HG03378 (cell line): ENCODE results near the gene LDLRAD3.
"Not testable (repeated sequence)": the region's sequence is repeated elsewhere in the genome, so short reads cannot be mapped to it uniquely, and the experiment has no call there.

Experiments
- ATAC-seq: cut with Tn5 transposase; IDR thresholded peaks from one replicate; pipeline ENCODE4 v1.9.1; 2021; ENCODE audit warnings: mild to moderate bottlenecking, moderate library complexity; ENCODE audit not compliant: unreplicated experiment

The LDLRAD3 gene

DNA sequence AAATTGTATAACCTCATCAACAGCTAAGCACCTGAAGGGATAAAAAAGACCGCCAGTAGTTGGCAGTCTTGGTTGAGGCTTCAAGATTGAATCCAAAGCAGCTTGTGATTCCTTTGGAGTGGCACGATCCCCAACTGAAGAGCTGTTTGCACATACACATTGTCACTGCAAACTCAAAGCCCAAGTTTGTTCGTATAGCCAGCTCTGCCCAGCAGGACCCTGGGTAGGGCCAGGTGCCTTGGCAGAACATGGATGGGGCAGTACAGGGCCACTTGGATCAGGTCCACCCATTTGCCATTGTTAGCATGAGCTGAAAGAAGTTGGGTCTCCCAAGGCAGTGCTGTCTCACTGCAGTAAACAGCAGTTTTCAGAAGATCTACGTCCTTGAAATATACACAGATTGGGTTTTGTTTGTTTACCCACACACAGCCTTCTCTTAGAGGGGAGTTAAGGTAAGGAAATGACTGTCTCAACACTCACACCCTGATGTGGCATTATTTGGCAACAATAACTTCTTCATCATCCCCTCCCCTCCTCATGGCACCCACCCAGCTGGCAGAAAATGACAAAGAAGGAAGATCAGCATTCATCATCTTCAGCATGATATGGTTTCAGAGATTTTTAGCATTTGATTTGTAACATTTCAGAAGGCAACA lies 212.4 kb downstream of the LDLRAD3 start:
- no peak for ATAC-seq

DNA sequence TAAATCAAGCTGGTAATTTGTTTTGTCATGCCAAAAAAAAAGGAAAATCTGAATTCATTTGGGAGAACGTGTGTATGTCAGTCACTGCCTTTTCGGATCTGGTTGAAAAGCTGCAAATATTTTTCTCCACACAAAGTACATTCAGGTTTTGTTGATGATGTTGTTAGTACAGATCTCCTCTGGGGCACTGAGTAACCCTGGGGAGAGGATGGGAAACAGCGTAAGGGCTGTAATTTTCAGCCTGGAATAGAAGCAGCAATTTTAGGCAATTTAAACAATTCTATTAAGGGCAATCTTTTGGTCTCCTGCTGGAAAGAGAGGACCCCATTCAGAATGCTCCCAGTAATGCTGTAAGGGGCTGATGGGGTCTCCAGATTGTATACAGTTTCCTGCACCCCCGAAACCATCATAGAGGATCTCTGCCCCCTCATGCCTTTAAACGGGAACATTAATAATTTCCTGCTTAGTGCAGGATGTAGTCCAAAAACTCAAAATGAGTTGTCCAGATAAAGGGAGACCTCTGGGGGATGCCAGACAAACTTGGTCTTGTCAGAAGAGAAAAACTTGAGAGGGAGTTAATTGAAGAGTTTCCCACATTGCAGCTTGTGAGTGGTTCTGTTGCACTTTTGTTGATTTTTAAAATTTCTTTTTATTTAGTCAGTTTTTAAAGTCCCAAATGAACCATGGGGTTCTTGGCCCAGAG lies 213.1 kb downstream of the LDLRAD3 start:
- ATAC-seq = no peak

DNA sequence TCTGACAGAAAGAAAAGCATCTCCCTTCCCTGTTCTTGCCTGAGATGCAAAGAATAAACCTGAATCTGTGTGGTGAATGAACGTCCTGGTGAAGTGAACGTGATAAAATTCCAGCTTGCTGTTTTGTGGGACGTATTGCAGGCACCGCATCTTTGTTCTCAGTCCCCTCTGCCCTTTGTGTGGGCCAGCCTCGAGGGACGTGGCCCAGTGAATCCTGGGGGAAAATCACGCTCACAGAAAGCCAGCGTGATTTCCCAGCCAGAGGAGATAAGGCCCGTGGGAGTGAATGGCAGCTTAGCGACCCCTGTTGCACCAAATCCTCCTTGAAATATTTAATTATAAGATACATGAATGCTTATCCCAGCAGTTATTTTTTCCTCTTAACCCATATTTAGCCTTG lies 216.2 kb downstream of the LDLRAD3 start:
- ATAC-seq = no peak

DNA sequence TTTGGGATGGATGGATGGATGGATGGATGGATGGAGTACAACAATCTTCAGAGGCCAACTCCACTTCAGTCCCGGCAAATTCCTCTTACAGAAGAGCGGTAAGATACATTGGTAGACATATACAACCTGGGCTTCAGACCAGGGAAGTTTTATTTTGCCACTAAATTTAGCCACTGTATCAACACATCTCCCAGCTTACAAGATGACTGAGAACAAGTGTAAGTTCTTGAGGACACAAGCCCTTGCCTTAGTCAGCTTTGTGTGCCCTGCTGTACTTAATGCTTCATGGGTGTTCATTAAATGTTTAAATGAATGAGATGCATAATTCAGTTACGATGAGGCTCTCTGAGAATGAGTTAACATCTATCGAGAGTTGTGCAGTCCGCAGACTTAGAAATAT lies 217.7 kb downstream of the LDLRAD3 start:
- ATAC-seq = no peak

DNA sequence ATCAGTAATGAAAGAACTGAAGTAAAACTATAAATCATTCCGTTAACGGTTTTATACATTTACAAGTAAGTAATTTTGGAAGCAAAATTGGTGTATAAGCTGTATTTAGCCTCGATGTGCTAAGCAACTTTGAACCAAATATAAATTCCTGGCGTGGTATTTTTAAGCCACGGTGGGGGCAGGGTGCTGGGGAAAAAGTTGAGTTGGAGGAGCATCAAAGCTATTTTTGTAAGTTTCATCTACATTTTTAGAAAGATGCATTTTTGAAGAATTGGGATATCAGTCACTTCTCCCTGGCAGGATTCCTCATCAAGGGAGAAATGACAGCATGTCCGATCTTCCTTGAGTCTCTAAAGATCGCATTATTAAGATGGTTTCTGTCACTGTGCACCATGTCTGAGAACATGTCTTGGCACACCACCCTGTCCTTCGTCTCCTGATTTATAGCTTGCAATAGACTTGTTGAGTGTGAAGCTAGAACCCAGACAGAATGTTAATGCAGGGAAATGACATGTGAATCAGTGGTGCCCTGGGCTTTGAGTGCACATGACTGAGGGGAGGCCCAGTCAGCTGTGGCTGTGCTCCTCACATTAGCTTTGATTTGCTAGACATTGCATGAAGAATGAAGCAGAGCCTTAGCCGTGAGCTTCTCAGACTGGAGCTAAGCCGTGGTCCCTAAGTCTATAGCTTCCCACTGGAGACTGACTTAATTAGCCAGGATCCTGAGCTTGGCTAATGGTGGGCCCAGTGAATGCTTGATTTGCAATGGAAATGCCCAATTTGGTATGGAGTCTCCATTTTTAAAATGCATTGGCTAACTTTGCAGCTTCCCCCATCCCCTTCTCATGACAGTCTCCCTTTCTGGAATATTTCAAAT lies 218.4 kb downstream of the LDLRAD3 start:
- no peak for ATAC-seq

DNA sequence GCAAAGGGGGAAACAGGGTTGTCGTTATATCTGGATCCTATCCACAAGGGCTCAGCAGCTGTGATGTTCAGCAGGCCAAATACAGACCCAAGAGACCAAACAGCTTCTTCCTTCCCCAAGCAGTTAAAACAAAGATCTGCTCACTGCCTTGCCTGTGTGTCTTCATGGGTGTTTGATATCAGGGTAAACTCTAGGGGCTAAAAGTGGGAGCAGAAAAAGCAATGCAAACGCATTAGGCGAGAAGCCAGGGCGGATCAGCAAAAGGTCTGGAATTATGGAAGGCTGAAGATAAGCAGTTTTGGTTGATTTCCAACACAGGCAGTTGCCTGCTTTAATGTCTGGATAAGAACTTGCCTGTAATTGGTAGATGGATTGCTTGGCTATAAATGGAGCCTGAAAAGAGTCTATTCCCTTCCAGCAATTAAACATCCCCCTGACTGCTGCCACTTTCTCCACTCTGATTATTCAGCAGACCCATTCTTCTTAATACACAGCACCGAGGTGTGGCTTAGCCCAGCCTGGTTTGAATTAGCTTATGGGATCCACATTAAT lies 219.1 kb downstream of the LDLRAD3 start:
- no peak for ATAC-seq

DNA sequence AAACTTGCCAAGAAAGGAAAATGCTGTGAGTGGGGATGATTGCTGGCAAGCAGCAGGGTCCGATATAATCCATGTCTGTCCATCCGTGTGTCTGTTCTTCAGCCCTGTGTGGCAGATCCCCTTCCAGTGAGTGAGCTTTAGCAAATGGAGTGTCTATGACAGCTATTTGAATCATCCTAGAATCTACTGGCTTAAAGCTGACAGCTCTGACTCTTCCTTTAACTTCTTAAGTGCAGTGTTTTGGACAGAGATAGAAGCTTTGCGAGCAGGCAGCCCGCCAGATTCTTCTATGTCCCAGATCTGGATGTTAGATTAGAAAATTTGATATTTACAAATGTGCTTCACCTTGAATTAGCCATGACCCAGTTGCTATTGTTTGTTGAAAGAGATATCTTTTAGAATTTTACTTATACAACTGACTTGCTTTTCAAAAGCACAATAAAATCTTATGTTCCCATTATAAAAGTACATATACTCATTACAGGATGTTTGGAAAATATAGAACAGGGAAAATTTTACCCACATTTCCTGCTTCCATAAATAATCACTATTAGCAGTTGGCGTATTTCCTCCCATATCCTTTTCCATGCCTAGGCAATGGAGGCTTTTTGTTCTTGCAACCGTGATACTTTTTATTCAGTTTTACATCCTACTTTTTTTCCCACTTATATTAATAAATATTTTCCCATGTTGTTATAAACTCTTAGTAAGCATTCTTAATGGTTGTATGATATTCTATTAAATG lies 220.8 kb downstream of the LDLRAD3 start:
- no peak for ATAC-seq

DNA sequence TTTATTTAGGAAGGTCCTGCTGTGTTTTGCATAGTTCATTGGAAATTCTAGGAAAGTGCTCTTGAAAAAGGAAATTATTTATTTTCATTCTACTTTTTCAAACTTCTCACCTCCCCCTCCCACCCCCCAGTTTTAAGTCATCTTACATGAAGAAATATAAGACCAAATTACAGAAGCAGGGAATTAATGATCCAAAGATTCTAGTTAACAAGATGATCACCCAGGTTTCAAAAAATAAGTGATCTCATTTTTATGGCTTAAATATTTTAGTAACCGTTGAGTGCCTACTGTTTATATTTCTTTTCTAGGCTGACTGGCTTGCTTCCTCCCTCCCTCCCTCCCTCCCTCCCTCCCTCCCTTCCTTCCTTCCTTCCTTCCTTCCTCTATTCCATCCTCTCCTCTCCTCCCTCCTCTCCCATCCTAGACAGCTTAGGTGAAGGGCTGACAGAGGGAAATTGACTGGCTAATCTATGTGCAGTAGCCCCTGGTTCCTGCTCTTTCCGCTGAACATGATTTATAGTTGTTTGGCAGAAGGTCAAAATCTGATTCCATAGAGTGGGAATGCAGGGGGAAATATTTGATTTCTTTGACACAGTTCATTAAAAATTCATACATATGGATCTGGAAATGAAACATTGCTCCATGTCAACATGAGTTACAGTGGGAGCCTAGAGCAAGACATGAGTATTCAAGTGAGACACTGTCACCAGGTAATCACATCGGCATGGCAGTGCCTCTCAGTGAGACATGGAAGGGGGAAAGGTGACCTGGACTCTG lies 221.9 kb downstream of the LDLRAD3 start:
- ATAC-seq = no peak

DNA sequence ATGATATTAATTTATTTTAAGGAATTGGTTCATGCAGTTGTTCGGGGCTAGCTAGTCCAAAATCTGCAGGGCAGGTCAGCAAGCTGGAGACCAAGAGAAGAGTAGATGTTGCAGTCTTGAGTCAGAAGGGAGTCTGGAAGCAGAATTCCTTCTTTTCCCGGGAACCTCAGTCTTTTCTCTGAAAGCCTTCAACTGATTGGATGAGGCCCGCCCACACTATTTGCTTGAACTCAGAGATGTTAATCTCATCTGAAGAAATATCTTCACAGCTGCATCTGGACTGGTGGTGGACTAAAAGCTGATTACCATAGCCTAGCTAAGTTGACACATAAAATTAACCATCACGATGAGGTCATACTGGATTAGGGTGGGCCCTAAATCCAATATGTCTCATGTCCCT lies 223.2 kb downstream of the LDLRAD3 start:
- no peak for ATAC-seq

DNA sequence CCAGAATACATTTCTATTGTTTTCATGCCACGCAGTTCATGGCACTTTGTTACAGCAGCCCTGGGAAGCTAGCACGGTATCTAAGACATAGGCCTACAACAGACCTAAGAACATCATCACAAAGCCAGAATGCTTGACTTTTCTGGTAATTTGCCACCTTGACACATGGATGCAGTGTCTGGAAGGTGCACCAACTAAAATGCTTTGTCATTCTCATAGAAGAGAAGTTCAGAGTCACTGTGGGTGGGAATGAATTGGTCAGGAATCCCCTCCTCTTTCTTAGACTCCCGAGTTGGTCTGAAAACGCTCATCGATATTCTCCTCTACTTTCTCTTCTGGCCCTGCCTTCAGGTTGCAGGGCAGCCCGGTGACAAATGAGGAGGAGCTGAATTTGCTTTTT lies 223.9 kb downstream of the LDLRAD3 start:
- no peak for ATAC-seq

DNA sequence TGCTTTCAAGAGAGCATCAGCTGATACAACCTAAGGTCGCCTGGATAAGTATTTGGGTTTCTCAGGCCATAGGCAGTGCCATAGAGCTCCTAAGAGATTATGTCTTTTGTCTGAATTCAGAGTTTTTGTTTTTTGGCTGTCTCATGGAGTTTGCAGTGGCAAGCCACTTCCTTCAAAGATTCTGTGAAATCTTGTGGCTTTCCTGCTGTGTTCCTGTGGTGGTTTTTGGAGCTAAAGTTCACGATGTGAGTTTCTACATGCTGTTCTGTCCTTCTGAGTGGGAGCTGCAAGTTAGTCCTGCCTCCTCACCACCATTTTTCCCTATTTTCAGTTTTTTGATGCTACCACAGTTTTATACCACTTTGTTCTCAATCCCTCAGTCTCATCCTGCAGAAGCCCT lies 234.0 kb downstream of the LDLRAD3 start:
- ATAC-seq = no peak

DNA sequence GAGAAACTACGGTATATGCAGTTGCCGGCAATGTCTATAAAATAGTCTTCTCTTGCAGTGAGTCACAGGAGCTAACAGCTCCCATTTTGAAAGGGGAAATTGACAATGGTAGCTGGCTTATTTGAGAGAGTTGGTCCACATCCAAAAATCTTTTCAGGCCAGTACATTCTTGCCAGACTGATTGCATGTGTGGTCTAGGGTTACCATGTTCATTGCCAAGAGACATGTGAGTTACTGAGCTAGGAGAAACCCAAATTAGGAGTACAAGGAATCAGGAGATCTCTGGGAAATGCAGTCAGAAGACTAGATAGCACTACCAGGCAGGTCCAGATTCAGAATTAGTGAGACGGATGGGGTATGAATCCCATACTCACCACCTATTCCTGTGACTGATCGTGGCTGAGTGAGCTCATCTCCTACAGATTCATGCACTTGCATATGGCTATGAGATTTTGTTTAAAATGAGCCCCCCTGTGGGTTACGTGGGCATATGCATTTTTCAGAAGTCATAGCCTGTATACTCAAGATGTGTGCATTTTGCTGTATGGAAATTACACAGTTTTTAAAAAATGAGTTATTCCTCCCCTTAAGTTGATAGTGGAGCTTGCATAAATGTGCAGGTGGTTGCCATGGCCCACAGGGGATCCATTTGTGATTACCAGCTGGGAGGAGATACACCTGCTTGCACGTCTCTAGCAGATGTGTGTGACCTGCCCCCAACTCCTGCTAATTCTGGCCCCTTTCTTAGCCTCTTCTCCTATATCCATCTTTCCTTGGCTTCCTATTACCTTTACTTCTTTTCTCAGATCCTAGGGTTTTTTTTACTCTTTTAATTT lies 242.7 kb downstream of the LDLRAD3 start:
- no peak for ATAC-seq

DNA sequence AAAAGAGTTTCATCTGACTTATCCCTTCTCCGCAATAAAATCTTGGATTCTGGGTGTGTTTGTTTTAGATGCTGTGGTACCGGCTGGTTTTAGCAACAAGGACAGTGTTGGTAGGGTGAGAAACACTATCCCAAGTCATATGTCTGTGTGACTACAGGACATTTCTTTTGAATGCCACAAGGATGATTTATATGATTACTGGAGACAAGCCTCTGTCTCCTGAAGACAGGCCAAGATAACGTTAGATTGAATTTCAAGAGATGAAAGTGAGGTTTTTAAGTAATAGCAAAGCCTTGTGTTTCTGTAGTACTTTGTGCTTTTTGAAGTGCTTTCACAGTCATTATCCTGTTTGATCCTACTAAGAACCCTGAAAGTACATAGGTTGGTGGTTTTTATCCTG lies 243.8 kb downstream of the LDLRAD3 start:
- no peak for ATAC-seq

DNA sequence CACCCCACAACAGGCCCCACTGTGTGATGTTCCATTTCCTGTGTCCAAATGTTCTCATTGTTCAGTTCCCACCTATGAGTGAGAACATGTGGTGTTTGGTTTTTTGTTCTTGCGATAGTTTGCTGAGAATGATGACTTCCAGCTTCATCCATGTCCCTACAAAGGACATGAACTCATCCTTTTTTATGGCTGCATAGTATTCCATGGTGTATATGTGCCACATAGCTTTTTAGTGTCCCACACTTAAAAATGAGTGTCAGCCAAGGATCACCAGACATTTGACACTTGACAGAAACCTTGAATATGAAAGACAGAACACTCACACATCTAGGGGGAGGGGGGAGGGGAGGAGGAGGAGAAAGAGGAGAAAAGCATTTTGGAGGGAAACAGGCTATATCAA lies 245.9 kb downstream of the LDLRAD3 start:
- not testable (repeated sequence) for ATAC-seq

DNA sequence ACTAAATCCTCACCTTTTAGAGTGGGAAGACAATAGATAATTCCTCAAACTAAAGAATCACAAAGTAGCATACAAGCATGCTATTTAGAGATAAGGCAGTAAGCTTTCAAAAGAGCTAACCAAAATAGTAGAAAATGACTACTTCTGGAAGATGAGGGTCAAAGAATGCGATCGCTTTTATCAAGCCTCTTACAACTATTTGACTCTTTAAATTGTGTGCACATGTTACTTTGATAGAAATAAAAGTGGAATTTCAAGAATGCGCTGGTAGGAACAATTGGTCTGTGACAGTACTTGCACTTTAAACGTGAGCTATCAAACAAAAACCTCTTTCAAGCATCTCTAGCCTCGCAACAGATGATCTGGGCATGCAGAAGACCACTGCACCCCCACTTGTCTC lies 248.1 kb downstream of the LDLRAD3 start:
- no peak for ATAC-seq

DNA sequence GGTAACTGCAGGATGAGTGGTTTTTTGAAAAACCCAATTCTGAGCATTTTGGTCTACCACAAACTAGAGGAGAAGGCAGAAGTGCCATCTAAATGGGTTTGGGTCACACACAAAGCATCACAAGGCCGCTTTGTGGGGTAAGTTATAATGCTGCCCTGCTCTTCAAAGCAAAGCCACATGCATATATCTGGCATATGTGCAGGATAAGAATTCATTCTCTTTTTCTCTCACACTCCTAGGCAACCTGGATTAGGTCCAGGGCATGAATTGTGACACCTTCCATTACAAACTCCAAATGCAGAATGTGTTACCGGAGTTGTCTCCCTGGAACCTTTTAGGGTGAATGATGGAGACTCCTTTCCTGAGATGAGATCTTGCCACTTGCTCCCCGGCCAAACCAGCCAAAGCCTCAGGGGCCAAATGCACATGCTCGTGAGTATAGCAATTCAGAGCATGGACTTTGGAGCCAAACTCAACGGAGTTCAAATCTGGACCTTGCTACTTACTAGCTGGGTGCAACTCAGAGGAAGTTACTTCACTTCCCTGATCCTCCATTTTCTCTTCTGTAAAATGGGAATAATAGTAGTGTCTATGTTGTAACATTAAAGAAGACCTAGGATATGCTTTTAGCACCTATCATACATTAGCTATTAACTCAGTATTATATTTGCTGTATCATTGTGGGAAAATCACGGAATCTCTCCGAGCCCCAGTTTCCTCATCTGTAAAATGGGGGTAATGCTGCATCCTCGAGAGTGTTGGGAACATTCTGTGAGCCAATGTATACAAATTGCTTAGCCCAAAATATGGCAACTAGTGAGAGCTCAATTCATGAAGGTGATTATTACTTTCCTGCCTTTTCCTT lies 248.8 kb downstream of the LDLRAD3 start:
- ATAC-seq = no peak

DNA sequence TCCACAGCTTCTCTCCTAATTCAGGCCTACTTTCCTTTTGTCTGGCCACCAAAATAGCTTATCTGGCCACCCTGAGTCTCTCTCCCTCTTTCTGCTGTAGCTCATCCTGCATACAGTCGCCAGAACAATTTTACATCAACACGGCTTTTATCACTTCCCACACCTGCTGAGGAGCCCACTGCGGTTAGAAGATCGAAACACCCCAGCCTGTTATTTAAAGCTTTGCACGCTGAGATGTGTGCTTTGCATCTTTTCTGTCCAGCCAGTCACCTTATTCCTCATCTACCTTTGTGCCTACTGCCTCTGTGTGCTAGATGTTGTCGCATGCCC lies 249.4 kb downstream of the LDLRAD3 start:
- no peak for ATAC-seq

DNA sequence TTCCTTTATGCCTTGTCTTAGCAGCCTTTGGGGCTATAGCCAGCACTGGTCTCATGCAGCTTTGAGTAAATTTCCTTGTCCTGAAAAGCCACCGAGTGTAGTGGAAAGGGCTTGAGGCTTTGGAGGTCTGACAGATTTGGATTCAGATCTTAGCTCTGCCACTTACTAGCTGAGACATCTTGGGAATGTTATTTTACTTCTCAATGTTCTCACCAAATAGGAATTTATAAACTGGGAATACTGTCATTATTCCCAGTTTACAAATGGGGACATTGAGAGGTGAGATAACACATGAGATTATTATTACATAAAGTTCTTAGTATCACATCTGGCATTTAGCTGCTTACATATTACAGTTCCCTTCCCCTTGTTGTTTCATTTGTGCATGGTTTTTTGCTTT lies 249.9 kb downstream of the LDLRAD3 start:
- ATAC-seq = no peak
